ENCODE results near the gene ULK4. TPM values are rescaled to one million over a fixed set of nuclear protein-coding genes. Genes with fewer than 3 reads are reported as not detected.

ULK4 gene
- total RNA-seq, 1 donor from 2014 or later = 18.6 TPM

DNA sequence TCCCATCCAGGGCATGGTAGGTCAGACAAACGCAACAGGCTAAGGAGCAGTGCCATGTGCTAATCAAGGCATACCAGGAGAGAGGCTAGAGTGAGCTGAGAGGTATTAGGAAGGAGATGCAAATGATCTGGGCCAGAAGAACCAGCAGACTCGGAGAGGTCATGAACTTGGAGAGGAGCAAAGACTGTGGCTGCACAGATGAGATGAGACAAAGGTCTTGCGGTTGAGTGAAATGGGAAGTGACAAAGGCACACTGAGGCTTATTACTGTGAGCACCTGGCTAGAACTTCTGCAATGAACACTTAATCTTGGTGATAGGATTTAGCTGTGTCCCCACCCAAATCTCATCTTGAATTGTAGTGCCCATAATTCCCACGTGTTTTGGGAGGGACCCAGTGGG lies 380.2 kb downstream of the ULK4 start:
- ATAC-seq (ENCODE audit: low read depth) (peak; percentile 93), DNase-seq (peak; percentile 18)
- H3K36me3 Mint-ChIP-seq (ENCODE audit: low read depth) = no peaks in the 10 kb centered on the region
- peaks cover 32% of the 10 kb centered on the region for H3K4me1 Mint-ChIP-seq
- no peaks in the 10 kb centered on the region for H3K27me3 Mint-ChIP-seq
- no peak overlapping the region for H3K4me3 Mint-ChIP-seq
- CTCF ChIA-PET = no interaction called here
- H3K27ac Mint-ChIP-seq = no peak overlapping the region
- TF ChIP-seq, protein P1, sequence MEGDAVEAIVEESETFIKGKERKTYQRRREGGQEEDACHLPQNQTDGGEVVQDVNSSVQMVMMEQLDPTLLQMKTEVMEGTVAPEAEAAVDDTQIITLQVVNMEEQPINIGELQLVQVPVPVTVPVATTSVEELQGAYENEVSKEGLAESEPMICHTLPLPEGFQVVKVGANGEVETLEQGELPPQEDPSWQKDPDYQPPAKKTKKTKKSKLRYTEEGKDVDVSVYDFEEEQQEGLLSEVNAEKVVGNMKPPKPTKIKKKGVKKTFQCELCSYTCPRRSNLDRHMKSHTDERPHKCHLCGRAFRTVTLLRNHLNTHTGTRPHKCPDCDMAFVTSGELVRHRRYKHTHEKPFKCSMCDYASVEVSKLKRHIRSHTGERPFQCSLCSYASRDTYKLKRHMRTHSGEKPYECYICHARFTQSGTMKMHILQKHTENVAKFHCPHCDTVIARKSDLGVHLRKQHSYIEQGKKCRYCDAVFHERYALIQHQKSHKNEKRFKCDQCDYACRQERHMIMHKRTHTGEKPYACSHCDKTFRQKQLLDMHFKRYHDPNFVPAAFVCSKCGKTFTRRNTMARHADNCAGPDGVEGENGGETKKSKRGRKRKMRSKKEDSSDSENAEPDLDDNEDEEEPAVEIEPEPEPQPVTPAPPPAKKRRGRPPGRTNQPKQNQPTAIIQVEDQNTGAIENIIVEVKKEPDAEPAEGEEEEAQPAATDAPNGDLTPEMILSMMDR (IDR thresholded peaks at IDR 0.05) = no peak
- peaks cover 7% of the 10 kb centered on the region for H3K9me3 Mint-ChIP-seq
- POLR2A ChIA-PET = interaction anchor here (0.5 kb wide), 1 partner anchor 321 kb away, joined by 3 read pairs; no protein-coding TSS in a partner anchor
- intact Hi-C loops (cut with micrococcal nuclease) = no loop called here

- H3K27me3 Mint-ChIP-seq = no peaks in the 10 kb centered on the region
- POLR2A ChIA-PET = interaction anchor here (0.7 kb wide), 1 partner anchor 142 kb away, joined by 4 read pairs; no protein-coding TSS in a partner anchor
- H3K4me3 Mint-ChIP-seq = no peak overlapping the region
- H3K36me3 Mint-ChIP-seq (ENCODE audit: low read depth) = no peaks in the 10 kb centered on the region
- intact Hi-C loops (cut with micrococcal nuclease) = no loop called here
- TF ChIP-seq, protein P1 (IDR thresholded peaks at IDR 0.05) = no peak
- DNase-seq (no peak), ATAC-seq (ENCODE audit: low read depth) (peak; percentile 23)
- CTCF ChIA-PET = no interaction called here
- H3K9me3 Mint-ChIP-seq = peaks cover 7% of the 10 kb centered on the region
- no peak overlapping the region for H3K27ac Mint-ChIP-seq
- peaks cover 32% of the 10 kb centered on the region for H3K4me1 Mint-ChIP-seq
Observed at GRCh38 chr3:41580274-41580959, 381.5 kb downstream of the ULK4 start.

DNA sequence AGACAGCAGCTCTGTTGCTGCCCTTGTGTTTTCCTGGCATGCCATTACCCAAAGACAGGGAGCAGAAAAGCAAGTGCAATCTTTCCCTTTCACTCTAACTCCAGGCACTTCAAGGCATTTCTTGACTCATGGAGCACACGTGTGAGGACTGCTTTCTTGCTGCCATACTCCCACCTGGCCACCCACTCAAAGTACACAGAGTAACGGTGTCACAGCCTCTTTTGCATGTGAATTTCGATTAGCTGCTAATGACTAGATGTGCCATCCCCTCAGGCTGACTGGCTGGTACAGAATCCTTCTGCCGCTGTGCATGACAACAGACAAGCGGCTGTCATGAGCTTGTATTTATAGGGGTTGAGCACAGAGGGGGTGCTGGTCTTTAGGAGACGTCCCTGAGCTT lies 382.0 kb downstream of the ULK4 start:
- no peaks in the 10 kb centered on the region for H3K36me3 Mint-ChIP-seq (ENCODE audit: low read depth)
- intact Hi-C loops (cut with micrococcal nuclease) = no loop called here
- DNase-seq = no peak
- no peak overlapping the region for H3K27ac Mint-ChIP-seq
- TF ChIP-seq, protein P1 (IDR thresholded peaks at IDR 0.05) = no peak
- peaks cover 32% of the 10 kb centered on the region for H3K4me1 Mint-ChIP-seq
- H3K4me3 Mint-ChIP-seq = no peak overlapping the region
- ATAC-seq (ENCODE audit: low read depth) = no peak
- H3K27me3 Mint-ChIP-seq = no peaks in the 10 kb centered on the region
- ChIA-PET POLR2A (interaction anchor here (0.7 kb wide), 1 partner anchor 141 kb away, joined by 4 read pairs; no protein-coding TSS in a partner anchor), CTCF (no interaction called here)
- H3K9me3 Mint-ChIP-seq = peaks cover 7% of the 10 kb centered on the region

DNA sequence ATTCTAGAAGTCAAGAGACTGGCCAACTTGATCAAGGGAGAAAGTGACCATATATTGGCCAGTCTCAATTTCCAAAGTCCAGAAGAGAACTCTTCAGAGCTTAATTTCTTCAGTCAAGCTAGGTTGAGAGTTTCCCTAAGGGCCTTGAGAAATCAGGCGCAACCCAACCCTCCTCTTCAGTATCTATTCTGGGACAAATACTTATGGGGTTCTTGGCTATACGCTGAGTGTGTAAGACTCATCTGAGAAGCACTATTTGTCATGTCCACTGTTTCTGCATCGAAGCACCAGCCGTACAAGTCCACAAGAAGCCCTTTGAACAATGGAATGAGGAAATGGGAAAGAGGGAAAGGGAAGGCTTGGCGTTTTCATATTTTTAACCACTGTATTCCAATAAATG lies 383.1 kb downstream of the ULK4 start:
- ChIA-PET POLR2A (no interaction called here), CTCF (no interaction called here)
- H3K9me3 Mint-ChIP-seq = peaks cover 7% of the 10 kb centered on the region
- H3K36me3 Mint-ChIP-seq (ENCODE audit: low read depth) = no peaks in the 10 kb centered on the region
- no peaks in the 10 kb centered on the region for H3K27me3 Mint-ChIP-seq
- TF ChIP-seq, protein P1 (IDR thresholded peaks at IDR 0.05) = no peak
- intact Hi-C loops (cut with micrococcal nuclease) = no loop called here
- DNase-seq (no peak), ATAC-seq (ENCODE audit: low read depth) (no peak)
- H3K4me3 Mint-ChIP-seq = no peak overlapping the region
- peaks cover 34% of the 10 kb centered on the region for H3K4me1 Mint-ChIP-seq
- no peak overlapping the region for H3K27ac Mint-ChIP-seq

DNA sequence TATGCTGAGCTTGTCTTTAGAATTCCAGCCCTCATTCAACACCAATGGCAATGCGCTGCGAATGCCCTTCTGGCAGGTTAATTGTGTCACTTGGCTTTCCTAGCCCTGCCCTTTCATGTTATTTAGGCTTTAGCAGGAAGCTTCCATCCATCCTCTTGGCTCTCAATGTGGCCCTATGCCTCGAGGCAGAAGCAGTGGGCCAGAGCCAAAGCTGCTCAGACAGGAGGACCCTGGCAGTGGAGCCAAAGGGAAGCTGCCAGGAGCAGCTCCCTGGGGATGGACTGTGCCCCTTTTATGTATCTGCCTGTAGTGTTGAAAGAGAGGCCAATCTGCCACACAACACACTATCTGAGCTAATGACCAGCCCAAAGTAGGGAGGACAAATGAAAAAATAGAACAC lies 386.2 kb downstream of the ULK4 start:
- intact Hi-C loops (cut with micrococcal nuclease) = no loop called here
- H3K4me3 Mint-ChIP-seq = no peak overlapping the region
- ATAC-seq (ENCODE audit: low read depth) = no peak
- peaks cover 32% of the 10 kb centered on the region for H3K4me1 Mint-ChIP-seq
- TF ChIP-seq, protein P1 (IDR thresholded peaks at IDR 0.05) = no peak
- H3K27ac Mint-ChIP-seq = no peak overlapping the region
- no peaks in the 10 kb centered on the region for H3K36me3 Mint-ChIP-seq (ENCODE audit: low read depth)
- no peaks in the 10 kb centered on the region for H3K9me3 Mint-ChIP-seq
- no peaks in the 10 kb centered on the region for H3K27me3 Mint-ChIP-seq
- ChIA-PET POLR2A (no interaction called here), CTCF (no interaction called here)
- DNase-seq = no peak
